Activated T-cell treated with anti-CD3 and anti-CD28 coated beads for 4 hours (primary cell): ENCODE data around the gene LAMA1.

Source experiments
- DNase-seq: peaks from one replicate; pipeline ENCODE4 v3.0.0-alpha.2; 2020

The LAMA1 gene

DNA sequence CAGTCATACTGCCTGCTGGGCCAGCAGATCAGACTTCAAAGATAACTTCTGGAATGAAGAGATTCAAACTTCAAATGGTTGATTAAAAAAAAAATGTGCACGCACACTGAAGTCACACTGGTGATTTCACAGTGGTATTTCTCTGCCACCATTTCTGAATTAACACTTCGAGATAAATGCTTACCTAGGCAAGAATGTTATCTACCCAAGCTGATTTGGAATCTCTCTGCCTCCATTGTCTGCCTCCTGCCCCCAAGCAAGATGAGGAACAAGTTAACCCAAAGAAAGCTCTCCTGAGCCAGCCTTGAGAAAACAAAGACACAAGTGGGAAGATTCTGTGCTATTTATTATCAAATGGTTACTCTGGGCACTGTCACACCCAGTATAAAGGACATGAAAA, 6.5 kb downstream of the LAMA1 start:
- no peak for DNase-seq

DNA sequence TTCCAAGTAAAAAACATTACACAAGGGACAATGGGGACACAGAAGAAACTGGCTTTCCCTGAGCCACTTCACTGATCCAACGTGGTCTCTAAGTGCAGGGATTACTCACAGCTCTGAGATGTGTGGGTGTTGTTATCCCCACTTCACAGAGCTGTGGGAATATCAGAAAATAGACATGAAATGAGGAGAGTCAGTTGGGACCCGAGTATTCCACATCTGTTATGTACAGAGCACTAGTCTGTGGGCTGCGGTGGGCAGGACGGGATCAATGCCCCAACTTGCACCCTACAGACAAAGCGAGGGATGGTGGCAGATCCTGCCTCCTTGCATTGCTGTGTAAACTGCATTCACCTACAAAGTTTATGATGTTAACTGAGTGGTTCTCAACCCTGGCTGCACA, 11.7 kb downstream of the LAMA1 start:
- no peak for DNase-seq

DNA sequence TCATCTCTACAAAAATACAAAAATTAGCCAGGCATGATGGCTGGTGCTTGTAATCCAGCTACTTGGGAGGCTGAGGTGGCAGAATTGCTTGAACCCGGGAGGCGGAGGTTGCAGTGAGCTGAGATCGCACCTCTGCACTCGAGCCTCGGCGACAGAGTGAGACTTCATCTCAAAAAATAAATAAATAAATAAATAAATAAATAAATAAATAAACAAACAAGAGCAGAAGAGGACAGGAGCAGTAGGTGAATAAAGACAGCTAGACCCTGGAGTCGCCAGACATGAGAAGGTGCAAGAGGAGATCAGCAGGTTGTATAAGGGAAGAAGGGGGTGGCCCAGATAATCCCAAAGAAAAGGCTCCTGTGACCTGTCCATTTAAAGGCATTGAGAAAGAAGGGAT, 12.3 kb downstream of the LAMA1 start:
- no peak for DNase-seq

DNA sequence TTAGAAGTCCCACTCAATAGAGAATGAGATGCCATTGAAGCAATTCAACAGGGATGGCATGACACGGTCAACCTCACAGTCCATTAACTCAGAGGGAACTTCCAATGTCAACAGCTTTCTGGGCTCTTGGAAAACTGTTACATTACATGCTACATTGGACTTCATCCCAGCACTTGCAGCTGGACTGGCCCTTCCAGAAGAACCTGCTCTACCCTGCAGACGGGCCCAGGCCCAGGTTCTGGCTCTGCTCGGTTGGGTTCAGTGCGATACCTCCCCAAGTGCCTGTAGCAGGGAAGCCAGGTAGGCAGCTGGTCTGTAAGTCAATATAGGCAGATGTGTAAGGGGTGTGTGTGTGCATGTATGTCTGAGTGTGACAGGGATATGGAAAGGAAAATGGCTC, 12.9 kb downstream of the LAMA1 start:
- DNase-seq: no peak

DNA sequence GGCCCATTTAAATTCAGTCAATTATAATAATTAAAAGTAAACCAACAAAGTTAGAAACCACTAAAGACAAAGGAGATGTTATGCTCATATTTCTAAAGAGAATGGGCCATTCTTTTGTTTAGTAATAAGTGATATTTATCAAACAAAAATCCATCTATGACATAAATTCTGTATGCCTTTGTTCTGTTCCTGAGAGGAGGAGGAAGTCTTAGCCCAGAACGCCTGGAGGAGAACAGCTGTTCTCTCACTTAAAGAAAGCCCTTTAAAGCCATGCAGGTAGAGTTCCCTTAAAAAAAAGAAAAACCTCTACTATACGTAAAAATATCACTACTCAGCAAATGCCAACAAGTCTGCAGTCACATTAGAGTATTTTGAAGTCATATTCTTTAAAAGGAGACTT, 15.5 kb downstream of the LAMA1 start:
- no peak for DNase-seq

DNA sequence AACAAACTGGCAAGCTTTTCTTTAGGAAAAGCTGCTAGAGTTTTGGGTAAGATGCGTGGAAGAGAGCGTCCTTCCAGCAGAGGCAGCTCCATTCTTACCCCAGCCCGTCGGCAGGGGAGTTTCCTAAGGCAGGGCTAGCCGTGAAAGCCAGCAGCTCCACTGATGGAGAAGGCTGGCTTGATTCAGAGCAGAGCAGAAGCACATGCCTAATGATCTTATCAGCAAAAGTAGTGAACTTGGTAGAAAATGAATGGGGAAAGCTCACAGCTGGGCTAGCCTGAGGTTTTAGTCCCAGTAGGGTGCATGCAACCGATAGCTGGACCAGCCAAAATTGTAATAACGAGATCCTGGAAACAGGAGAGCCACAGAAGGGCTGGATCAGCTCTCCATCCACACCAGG, 20.8 kb downstream of the LAMA1 start:
- DNase-seq: no peak

DNA sequence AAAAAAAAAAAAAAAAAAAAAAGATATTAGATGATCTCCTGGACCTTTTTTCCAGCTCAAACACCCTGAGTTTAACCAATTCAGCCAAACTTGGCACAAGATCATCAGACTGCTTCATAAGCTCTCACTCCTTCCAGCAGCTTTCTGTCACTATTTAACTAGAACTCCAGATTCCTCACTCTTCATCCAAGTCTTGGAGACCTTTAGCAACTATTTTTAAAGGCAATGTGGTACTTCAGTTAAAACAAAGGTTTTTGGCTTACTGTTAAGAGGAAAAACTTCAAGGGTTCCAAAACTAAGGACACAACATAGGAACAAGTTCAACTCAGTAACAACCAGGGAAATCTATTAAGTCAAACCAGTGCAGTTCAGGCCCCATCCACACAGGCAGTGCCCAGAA, 23.2 kb downstream of the LAMA1 start:
- no peak for DNase-seq

DNA sequence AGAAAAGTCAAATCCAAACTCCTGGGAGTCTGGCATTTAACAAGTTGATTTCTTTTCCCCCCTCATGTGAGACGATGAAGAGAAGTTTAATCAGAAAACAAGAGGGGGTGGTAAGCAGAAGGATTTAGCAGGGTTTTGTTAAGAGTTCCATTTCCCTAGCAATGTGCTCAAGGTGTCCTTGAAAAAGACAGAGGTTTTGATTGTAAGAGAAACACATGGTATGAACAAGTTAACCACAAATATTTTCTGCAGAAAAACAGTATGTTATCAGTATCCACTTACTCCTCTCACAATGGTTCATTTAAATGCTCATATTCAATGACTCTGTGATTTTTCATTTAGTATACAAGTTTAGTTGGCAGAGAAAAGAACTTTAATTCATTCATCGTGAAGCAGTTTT, 26.8 kb downstream of the LAMA1 start:
- no peak for DNase-seq

DNA sequence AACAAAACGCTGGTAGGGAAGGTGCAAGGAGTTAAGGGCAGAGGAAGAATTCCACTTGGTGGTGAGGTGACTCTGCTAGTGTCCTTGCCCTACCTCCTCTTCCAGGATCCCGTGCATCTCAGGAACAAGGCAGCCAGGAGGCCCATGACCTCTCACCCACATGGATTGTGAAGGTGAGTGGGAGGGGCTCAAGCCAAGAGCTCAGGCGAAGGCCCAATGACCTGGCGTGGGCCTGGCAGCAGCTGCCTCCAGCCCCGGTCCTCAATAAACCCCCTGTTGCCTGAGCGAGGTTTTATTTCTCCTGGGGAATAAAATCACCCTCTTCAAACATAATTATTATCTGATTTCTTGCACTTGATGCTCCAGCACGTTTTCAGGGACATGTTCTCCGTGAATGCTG, 28.2 kb downstream of the LAMA1 start:
- DNase-seq: no peak

DNA sequence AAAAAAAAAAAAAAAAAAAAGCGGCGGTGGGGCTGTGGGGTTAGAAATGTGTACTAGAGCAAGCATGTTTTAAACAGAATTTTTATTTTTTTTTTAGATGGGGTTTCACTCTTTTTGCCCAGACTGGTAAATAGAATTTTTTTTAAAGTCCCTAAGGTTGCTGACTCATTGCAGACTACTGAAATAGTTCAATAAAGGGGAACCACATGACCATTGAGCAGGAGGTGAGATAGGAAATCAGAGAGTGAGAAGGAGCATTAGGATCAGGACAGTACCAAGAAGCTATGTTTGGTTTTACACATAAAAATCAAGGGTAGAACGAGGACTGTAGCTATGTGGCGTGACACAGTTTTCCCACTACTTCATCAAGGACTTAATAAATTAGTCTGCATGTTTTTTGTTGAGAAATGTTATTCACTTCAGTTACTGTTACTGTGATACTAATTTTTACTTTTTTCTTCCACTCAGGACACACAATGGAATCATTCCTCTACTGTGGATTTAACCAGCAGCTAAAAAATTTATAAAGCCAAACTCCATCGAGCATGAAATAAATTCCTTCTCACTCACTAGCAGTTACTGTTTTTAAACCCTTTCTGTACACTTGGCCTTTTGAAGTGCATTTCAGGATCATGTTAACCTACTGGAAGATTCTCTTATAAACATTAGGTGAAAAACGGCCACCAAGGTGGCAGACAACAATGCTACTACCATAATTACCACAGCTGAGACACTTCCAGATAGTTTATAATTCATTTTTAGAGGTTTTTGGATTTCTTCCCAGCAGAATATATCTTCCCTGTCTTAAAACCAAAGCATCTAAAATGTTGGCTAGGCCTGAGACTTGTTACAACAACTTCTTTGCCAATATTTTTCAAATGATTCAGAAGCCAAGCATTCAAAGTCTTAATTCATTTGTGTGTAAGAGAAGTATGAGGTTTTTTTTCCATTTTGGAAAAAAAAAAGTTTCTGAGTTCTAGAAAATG, 33.2 kb downstream of the LAMA1 start:
- DNase-seq: no peak

DNA sequence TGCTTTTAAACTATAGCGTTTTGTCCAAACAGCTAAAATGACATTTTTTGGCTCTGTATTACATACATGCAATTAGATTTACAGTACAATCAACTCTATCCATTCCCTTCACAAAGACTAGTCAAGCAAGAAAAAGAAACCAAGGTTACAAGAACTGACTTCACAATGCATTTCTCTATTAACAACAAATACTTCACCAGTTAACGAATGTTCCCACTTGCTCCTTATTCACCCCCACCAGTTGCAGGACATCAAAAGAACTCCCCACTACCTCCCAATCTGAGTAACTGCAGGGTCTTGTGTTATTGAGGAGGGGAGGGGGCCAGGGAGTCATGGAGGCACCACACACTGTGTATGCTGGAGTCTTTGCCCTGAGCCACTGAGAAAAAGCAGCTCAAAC, 34.9 kb downstream of the LAMA1 start:
- DNase-seq: no peak

DNA sequence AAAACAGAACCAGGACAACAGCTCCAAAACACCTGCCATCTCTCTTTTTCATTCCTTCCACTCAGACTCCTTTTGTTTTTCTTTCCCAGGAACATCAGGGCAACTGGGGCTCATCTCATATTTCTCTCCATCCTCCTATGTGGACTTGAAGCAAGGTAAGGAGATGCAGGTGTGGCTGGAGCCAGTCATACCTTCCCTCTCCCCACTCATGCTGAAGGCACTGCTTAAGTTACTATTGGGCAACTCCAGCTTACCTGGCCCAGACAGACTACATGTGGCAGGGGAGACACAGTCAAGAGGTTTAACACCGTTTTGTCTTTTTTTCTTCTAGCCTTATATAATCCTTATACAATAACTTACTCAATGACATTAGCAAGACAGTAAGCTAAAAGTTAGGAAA, 38.4 kb downstream of the LAMA1 start:
- DNase-seq: no peak

DNA sequence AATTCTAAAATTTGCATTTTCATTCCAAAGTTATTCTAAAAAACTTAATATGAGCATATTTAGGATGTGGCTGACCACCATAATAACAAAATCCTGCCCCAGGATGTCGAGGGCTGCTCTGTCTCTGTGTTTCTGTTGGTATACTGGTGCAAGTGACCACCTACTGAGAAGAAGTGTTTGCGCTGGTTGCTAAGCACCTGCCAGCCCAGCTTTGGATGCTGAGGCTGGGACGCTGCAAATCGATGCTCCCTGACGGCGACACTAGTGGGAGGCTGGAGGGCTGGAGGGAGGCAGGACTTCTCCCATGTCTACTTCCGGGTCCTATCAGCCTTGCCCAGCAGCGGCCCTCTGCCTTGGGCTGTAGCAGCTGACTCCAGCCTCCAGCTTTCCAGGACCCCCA, 45.0 kb downstream of the LAMA1 start:
- no peak for DNase-seq

DNA sequence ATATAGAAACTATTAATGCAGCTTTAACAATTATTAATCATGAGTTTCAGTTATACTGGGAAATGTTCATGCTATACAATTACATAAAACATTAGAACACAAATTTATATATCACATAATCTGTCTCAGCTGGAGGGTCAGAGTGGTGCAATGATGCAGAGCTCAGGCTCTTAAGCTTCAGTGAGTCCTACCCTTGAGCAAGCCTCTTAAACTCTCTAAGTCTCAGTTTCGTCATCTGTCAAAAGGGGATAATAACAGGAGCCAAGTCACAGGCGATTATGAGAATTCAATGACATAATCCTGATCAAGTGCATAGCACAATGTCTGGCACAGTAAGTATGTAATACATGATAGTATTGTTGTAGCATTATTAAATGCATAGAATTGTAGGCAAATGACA, 46.0 kb downstream of the LAMA1 start:
- DNase-seq: no peak

DNA sequence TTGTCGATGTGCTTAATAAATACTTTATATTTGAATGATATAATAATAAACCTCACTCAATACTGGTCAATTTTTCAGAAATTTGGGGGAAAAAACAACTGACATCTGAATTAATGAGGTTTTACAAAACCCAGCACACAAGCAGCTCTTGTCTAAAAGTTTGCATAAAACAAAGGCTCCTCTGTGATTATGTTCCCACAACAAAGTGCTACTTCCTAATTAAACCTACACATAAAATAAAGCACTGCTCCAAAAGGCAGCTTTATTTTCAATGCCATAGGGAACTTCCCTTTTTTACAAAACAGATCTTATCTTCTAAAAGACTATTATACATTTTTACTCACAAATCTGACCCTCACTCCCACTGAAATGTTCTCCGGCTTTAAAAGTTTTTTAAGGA, 47.1 kb downstream of the LAMA1 start:
- no peak for DNase-seq

DNA sequence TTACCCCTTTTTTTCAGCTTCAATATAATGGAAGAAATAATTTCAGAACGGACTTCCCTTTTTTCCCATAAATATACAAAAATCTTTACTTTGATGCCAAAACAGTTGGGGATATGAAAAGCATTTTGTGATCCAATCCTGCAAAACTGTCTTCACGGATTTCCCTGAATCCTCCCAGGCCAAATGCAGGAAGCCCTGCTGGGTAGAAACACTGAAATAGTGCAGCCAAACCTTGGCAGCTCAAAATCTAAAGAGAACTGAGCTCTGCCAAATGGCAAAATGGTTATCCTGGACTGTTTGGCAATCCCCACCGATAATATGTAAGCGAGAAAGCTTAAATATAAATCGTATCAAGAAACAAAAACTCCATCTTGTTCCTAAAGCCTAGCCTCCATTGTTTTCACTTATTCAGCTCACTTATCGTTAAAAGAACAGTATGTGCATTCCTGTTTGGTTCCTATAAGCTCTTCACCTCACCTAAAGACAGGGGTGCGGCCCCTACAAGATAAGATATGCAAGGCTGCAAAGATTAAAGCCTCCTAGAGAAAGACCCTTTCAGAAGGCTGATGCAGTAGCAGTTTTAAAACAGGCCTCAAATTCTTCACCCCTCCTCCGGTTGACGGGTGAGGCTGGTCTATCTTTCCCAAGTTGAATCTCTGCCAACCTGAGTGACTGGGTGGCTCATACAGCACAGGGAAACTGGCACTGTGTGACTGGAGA, 48.6 kb downstream of the LAMA1 start:
- no peak for DNase-seq

DNA sequence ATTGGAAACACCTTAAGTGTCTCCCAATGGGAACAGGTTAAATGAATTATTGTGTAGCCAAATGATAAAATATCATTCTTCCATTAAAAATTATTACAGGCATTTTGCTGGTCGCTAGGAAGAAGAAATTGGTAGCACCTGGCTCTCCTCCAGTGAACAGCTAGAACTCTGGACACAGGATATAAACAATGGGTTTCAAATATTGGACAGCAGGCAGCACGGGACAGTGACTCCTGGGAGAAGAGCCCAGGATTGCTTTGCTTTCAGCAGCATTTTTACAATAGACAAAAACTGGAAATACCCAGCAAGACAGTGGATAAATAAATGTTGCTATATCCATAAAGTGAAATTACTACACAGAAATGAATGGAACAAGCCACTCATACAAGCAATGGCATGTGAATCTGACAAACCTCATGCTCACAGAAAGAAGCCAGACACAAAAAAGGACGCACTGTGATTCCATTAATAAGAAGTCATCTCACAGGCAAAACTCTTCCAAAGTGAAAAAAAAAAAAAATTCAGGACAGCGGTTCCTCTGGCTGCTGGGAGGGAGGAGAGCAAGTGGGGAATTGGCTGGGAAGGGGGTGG, 50.5 kb downstream of the LAMA1 start:
- no peak for DNase-seq

DNA sequence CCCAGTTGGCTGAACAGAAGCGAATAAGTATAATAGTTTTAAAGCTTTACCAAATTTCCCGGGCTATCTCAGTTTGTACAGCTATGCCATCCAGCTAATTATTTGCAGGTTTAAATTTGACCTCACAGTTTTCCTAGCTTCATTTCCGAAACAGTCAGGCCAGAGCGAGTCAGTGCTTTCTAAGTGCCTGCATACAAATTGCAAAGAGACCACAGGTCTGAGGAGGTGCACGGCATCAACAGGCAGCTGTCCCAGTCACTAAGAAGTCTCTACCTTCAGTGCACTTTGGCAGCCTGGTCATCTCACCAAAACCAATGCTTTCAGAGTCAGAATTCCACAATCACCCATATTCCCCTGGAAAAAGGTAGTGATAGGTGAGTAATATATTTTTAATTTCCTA, 51.9 kb downstream of the LAMA1 start:
- DNase-seq: no peak

DNA sequence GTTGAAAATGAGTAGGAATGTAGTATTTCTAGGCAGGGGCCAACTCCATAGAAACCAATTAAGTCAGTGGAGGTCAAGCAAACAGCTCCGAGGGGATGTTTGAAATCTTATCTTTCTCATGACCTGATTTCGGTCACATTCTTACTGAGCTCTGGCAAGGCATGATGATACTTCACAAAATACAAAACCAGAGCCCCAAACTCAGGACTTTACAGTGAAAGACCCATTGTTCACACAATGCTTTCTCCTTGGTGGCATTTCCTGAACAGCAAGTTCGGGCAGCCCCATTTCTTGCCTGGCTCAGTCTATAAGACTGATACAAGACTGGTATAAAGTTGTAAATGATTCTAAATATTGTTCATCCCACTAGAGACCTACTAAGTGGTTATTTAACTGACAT, 53.3 kb downstream of the LAMA1 start:
- DNase-seq: no peak

DNA sequence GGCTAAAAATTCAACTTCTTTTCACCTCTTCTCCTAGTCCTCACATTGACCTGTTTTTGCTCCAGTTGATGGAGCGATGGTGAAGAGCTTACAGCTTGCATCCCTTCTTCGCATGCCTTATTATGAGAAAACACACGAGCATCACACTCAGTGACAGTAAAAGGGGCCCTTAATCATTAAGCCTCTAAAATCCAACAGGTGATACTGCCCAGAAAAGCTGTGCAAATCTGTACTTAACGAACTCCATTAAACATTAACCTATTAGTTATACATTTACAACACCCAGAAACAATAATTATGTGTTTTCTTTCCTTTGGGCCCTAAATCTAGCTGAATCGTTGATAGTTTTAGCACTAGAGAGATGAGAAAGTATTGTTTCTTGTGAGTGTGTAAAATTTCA, 54.8 kb downstream of the LAMA1 start:
- no peak for DNase-seq

DNA sequence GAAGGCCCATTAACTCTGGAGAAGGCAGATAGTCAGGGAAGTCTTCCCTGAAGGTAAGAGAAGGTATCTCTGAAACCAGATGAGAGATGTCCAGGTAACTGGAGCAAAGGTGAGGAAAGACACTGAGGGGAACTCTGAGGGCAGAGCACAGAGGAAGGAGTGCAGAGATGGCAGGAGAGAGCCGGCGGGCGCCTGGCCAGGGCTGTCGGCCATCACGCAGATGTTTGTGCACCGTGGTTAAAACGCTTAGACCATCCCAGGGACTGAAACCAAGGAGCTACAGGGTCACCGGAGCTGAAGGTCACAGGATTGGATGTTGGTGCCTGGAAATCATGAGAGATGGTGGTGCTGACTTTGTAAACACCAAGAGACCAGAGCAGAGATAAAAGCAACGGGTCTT, 55.4 kb downstream of the LAMA1 start:
- DNase-seq: no peak

DNA sequence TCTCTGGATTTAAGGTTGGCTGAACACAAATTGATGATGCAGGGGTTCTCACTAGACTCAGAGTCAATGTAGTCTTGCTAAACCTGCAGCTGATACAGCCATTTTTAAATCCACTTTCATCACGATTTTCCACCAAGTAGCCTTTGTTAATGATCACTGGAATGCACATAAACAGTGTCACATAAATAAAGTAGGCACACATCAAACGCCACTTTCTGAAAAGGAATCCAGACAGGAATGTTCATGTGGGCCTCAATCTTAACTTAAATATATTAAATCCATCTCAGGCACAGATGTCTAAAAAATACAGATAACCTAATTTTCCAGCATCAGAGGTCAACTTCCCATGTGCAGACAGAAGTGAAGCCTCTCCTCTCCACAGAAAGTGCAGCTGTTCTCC, 58.3 kb downstream of the LAMA1 start:
- DNase-seq: no peak

DNA sequence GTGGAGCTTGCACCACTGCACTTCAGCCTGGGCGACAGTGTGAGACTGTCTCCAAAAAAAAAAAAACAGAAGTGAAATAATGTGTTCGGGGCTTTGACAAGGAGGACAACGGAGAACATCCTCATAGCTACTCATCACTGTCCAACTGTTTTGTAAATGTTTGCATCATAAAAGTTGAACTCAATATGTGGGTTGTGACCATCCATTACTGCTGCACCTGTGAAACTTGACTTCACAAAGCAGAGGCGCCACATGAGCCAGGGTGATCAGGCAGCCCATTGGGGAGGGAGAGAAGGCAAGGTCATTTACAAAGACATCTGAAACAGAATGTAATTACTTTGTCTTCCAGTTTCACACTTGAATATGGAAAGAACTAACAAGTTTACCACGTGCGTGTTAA, 61.6 kb downstream of the LAMA1 start:
- no peak for DNase-seq

DNA sequence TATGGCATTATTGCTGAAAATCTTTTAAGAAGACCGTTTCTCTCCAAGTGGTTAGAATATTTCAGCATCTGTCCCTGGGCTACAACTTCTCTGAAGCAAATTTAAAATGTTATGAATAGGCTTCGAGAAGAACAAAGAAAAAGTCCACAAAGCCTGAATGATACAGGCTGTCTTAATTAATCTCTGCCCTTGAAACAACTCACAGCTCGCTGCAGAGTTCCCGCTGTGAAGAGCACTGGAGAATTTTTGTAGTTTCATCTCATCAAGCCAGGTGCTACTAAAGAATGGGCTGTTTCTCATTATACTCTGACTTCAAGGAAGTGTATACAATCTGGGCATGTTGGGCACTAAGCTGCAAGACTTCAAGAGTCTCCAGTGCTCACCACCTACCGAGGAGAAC, 67.6 kb downstream of the LAMA1 start:
- no peak for DNase-seq
